HepG2 (cell line): ENCODE measurements around the gene EEF1AKMT3. TPM values are rescaled to one million over a fixed set of nuclear protein-coding genes. Genes with fewer than 3 reads are reported as not detected.

Source experiments
- ATAC-seq: fragments of 200-7000 bp; cut with Tn5 transposase; 3 replicates; pipeline ENCODE4 v1.9.1; 2020; ENCODE audit warnings: mild to moderate bottlenecking, moderate library complexity
- BruUV-seq: library from RNA; stranded (reverse); fragments of 400-500 nt; replicated peaks from 2 replicates; lab custom pipeline; 2021; lab: Mats Ljungman, UMichigan
- CTCF ChIA-PET: fragments of 300-600 bp; formaldehyde crosslinking; extraction: SDS; loops from one replicate; lab custom pipeline; 2021; ENCODE audit warnings: low total read pairs, inconsistent platforms, low intra/inter-chr PET ratio; lab: Yijun Ruan, JAX
- POLR2A ChIA-PET: fragments of 350-600 bp; sonication (Branson Sonifier 250); formaldehyde crosslinking; loops from one replicate; lab custom pipeline; 2020; ENCODE audit warnings: antibody characterized with exemption, inconsistent platforms; lab: Yijun Ruan, JAX
- DNase-seq: peaks from one replicate; pipeline ENCODE4 v3.0.0-alpha.2; 2015; ENCODE audit warnings: low spot score
- FAIRE-seq: peaks from 3 replicates; lab custom pipeline; 2011; peaks lifted over from hg19 to GRCh38; lab: Jason Lieb, UNC
- H2AFZ ChIP-seq: one replicate; pipeline ENCODE4 v1.6.1; 2011; ENCODE audit warnings: low read length, inconsistent platforms
- H3K27ac ChIP-seq: fragments of 300-600 bp; 3 replicates; pipeline ENCODE4 v1.8.0; 2011; ENCODE audit warnings: mixed run types, mild to moderate bottlenecking, mixed read lengths, low read length, inconsistent platforms; ENCODE audit not compliant: insufficient read depth; ENCODE audit errors: extremely low read length
- H3K27me3 ChIP-seq, 2 experiments: fragments of 200-600 bp in 1 of 2; 2 replicates in 1 of 2; 3 replicates in 1 of 2; pipeline versions ENCODE4 v1.6.0 to v1.8.0; 2011; ENCODE audit warnings: low read length in 2 of 2, mild to moderate bottlenecking in 2 of 2, moderate library complexity in 2 of 2, inconsistent platforms in 1 of 2; ENCODE audit not compliant: insufficient read depth in 2 of 2, control insufficient read depth in 1 of 2
- H3K36me3 ChIP-seq, 2 experiments: fragments of 200-600 bp in 1 of 2; replicated peaks in 1 of 2; 2 replicates in 1 of 2; 3 replicates in 1 of 2; pipeline versions ENCODE4 v1.5.1 to v1.8.0; 2011; ENCODE audit warnings: low read length in 2 of 2, inconsistent platforms in 1 of 2; ENCODE audit not compliant: insufficient read depth in 2 of 2, control insufficient read depth in 1 of 2
- H3K4me1 ChIP-seq: 2 replicates; pipeline ENCODE4 v1.5.1; 2012; ENCODE audit warnings: low read length, inconsistent platforms; ENCODE audit not compliant: insufficient read depth
- H3K4me2 ChIP-seq: 2 replicates; pipeline ENCODE4 v1.6.0; 2011; ENCODE audit warnings: low read depth, low read length, inconsistent platforms
- H3K4me3 ChIP-seq, 3 experiments: fragments of 200-600 bp in 1 of 3; sonication (generic), shearing (Covaris generic) in 1 of 3; replicated peaks in 1 of 3; 2 replicates each; pipeline ENCODE4 v1.5.1; 2011 to 2016; ENCODE audit warnings: low read length in 3 of 3, inconsistent platforms in 2 of 3, low read depth in 2 of 3, mild to moderate bottlenecking in 2 of 3, control low read depth in 1 of 3, mixed read lengths in 1 of 3; ENCODE audit not compliant: insufficient read depth in 1 of 3
- H3K79me2 ChIP-seq: one replicate; pipeline ENCODE4 v1.6.1; 2011; ENCODE audit warnings: low read length, inconsistent platforms; ENCODE audit not compliant: insufficient read depth
- H3K9ac ChIP-seq: 2 replicates; pipeline ENCODE4 v1.6.0; 2011; ENCODE audit warnings: mild to moderate bottlenecking, low read depth, low read length, inconsistent platforms; ENCODE audit not compliant: insufficient read depth
- H3K9me3 ChIP-seq: 2 replicates; pipeline ENCODE4 v1.5.1; 2012; ENCODE audit warnings: mild to moderate bottlenecking, low read length
- H4K20me1 ChIP-seq: 2 replicates; pipeline ENCODE4 v1.6.0; 2011; ENCODE audit warnings: inconsistent platforms, mild to moderate bottlenecking, low read length, moderate library complexity; ENCODE audit not compliant: insufficient read depth
- FOXK2 ChIP-seq: fragments of 450-650 bp; IDR thresholded peaks from 2 replicates; pipeline ENCODE4 v1.6.1; 2016
- HNRNPK ChIP-seq: fragments of 200-400 bp; formaldehyde crosslinking; IDR thresholded peaks from 2 replicates; pipeline ENCODE4 v1.6.1; 2018; ENCODE audit warnings: low read length, low read depth, moderate library complexity, mild to moderate bottlenecking; ENCODE audit not compliant: poor library complexity, severe bottlenecking
- MTA1 ChIP-seq: sonication (generic); formaldehyde crosslinking; IDR thresholded peaks from 2 replicates; pipeline ENCODE4 v1.4.0; 2020; ENCODE audit warnings: missing genetic modification reagents, mild to moderate bottlenecking, borderline replicate concordance
- NCOA5 ChIP-seq: sonication (generic); formaldehyde crosslinking; IDR thresholded peaks from 2 replicates; pipeline ENCODE4 v1.4.0; 2020; ENCODE audit warnings: missing genetic modification reagents
- SOX13 ChIP-seq, 3 experiments: fragments of 450-650 bp in 1 of 3; sonication (generic) in 1 of 3; formaldehyde crosslinking in 1 of 3; IDR thresholded peaks in 2 of 3; conservative IDR thresholded peaks in 1 of 3; 2 replicates each; pipeline versions ENCODE4 v1.5.0 to v1.6.1; 2016 to 2020; ENCODE audit warnings: antibody characterized with exemption in 1 of 3, mild to moderate bottlenecking in 1 of 3, missing compliant biosample characterization in 1 of 3, missing genetic modification reagents in 1 of 3, moderate library complexity in 1 of 3
- SP1 ChIP-seq, 2 experiments: fragments of 450-650 bp in 1 of 2; sonication (generic) in 1 of 2; formaldehyde crosslinking in 1 of 2; IDR thresholded peaks; 2 replicates each; pipeline versions ENCODE4 v1.4.0 to v1.6.1; 2016 to 2020; ENCODE audit warnings: missing genetic modification reagents in 1 of 2
- STAG1 ChIP-seq: sonication (generic); formaldehyde crosslinking; IDR thresholded peaks from 2 replicates; pipeline ENCODE4 v1.4.0; 2020; ENCODE audit warnings: missing genetic modification reagents
- ZFP36L1 ChIP-seq: sonication (generic); formaldehyde crosslinking; IDR thresholded peaks from 2 replicates; pipeline ENCODE4 v1.8.0; 2022; ENCODE audit warnings: mild to moderate bottlenecking, missing genetic modification reagents, moderate library complexity
- ZNF510 ChIP-seq: sonication (generic); formaldehyde crosslinking; IDR thresholded peaks from 2 replicates; pipeline ENCODE4 v1.4.0; 2020; ENCODE audit warnings: low read depth, mild to moderate bottlenecking, missing genetic modification reagents
- WGBS: methylation state at CpG from one replicate; pipeline ENCODE4 v1.1.6; 2017; ENCODE audit warnings: low lambda C conversion rate; 5-methylcytosine and 5-hydroxymethylcytosine counted together
- in situ Hi-C: cut with HindIII; loops from 2 replicates; pipeline ENCODE4 v1.10.0; 2017; ENCODE audit warnings: low pct_unique_long_range_greater_than_20kb; ENCODE audit not compliant: extremely low pct_ligation_motif_present
- intact Hi-C: fragments of 100-400 bp; cut with micrococcal nuclease; formaldehyde crosslinking; loops from one replicate; pipeline ENCODE4 v1.10.0; 2022; ENCODE audit not compliant: unreplicated experiment
- polyA plus RNA-seq, 8 experiments: library from polyadenylated mRNA; depleted of rRNA in 3 of 8; stranded (reverse) in 7 of 8; unstranded in 1 of 8; fragments of >200 nt; fragmentation: Illumina TruSeq in 4 of 8; extraction: Trizol in 4 of 8; gene quantifications; 2 replicates each; pipeline versions ENCODE4 v1.2.1 to v1.2.3, GENCODE V29; 2011 to 2016; ENCODE audit warnings: low read depth in 4 of 8, missing spikeins in 1 of 8, mixed read lengths in 1 of 8; ENCODE audit not compliant: insufficient read depth in 1 of 8
- total RNA-seq, 5 experiments: library from RNA; depleted of rRNA; stranded (reverse); fragments of >200 nt; fragmentation: Illumina TruSeq; extraction: Trizol; gene quantifications; 2 replicates each; pipeline ENCODE4 v1.2.3, GENCODE V29; 2016; ENCODE audit warnings: low read depth in 1 of 5
- TF ChIP-seq, protein P1 (sequence below): sonication (generic); formaldehyde crosslinking; conservative IDR thresholded peaks from 2 replicates; pipeline ENCODE4 v1.4.0; 2020; ENCODE audit warnings: missing genetic modification reagents

EEF1AKMT3 gene
- total and polyA plus RNA-seq, 2 of the 13 experiments (the other 11 are each of a cell fraction or from before 2014, with no cell fraction given), result 4.7 to 11.4 TPM

GRCh38 chr12:57767876-57768275, 4.5 kb upstream of the EEF1AKMT3 start:
- no peak overlapping the region for H3K4me2 ChIP-seq
- 88% methylated on average over 3 of the region's 3 CpGs for WGBS
- ChIA-PET CTCF (no interaction called here), POLR2A (no interaction called here)
- H3K9ac ChIP-seq, result no peak overlapping the region
- H4K20me1 ChIP-seq, result no peaks in the 10 kb centered on the region
- no peak overlapping the region for H3K27ac ChIP-seq
- H2AFZ ChIP-seq, result no peak overlapping the region
- peaks cover 14% of the 10 kb centered on the region for H3K79me2 ChIP-seq
- no peak for FAIRE-seq
- BruUV-seq, result no TSS peak
- in situ Hi-C loops, result no loop called here
- H3K4me3 ChIP-seq, result no peak overlapping the region
- H3K27me3 ChIP-seq, result peaks cover 0 to 6% of the 10 kb centered on the region in 2 experiments; a peak in 2 of 5 replicates
- no peaks in the 10 kb centered on the region for H3K9me3 ChIP-seq
- peaks cover 14 to 18% of the 10 kb centered on the region in 2 experiments for H3K36me3 ChIP-seq
- H3K4me1 ChIP-seq, result peaks cover 36% of the 10 kb centered on the region
- DNase-seq, result no peak
- intact Hi-C loops, result no loop called here
- TF ChIP-seq FOXK2, result no peak
- TF ChIP-seq SOX13 (IDR thresholded peaks at IDR 0.05), result no peak
- no peak for TF ChIP-seq SOX13 (CRISPR knock-in tag; conservative IDR thresholded peaks at IDR 0.05 in 1 of 2, IDR thresholded peaks at IDR 0.05 in 1 of 2)
- TF ChIP-seq HNRNPK, result no peak
- TF ChIP-seq, protein P1, sequence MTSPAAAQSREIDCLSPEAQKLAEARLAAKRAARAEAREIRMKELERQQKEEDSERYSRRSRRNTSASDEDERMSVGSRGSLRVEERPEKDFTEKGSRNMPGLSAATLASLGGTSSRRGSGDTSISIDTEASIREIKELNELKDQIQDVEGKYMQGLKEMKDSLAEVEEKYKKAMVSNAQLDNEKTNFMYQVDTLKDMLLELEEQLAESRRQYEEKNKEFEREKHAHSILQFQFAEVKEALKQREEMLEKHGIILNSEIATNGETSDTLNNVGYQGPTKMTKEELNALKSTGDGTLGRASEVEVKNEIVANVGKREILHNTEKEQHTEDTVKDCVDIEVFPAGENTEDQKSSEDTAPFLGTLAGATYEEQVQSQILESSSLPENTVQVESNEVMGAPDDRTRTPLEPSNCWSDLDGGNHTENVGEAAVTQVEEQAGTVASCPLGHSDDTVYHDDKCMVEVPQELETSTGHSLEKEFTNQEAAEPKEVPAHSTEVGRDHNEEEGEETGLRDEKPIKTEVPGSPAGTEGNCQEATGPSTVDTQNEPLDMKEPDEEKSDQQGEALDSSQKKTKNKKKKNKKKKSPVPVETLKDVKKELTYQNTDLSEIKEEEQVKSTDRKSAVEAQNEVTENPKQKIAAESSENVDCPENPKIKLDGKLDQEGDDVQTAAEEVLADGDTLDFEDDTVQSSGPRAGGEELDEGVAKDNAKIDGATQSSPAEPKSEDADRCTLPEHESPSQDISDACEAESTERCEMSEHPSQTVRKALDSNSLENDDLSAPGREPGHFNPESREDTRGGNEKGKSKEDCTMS, result no peak
- TF ChIP-seq ZFP36L1 (CRISPR knock-in tag), result no peak
- no peak for TF ChIP-seq MTA1
- no peak for TF ChIP-seq NCOA5 (CRISPR knock-in tag)
- TF ChIP-seq SP1 (IDR thresholded peaks at IDR 0.05), result no peak
- TF ChIP-seq SP1 (CRISPR knock-in tag; IDR thresholded peaks at IDR 0.05), result no peak
- TF ChIP-seq ZNF510 (CRISPR knock-in tag), result no peak
- TF ChIP-seq STAG1, result no peak
- ATAC-seq, result no peak
